HG03439 (cell line): Measurements from ENCODE around the gene MATCAP1.

Source experiments
- ATAC-seq: cut with Tn5 transposase; IDR thresholded peaks from one replicate; pipeline ENCODE4 v1.9.1; 2021; ENCODE audit warnings: mild to moderate bottlenecking, moderate library complexity; ENCODE audit not compliant: unreplicated experiment

Gene MATCAP1

DNA sequence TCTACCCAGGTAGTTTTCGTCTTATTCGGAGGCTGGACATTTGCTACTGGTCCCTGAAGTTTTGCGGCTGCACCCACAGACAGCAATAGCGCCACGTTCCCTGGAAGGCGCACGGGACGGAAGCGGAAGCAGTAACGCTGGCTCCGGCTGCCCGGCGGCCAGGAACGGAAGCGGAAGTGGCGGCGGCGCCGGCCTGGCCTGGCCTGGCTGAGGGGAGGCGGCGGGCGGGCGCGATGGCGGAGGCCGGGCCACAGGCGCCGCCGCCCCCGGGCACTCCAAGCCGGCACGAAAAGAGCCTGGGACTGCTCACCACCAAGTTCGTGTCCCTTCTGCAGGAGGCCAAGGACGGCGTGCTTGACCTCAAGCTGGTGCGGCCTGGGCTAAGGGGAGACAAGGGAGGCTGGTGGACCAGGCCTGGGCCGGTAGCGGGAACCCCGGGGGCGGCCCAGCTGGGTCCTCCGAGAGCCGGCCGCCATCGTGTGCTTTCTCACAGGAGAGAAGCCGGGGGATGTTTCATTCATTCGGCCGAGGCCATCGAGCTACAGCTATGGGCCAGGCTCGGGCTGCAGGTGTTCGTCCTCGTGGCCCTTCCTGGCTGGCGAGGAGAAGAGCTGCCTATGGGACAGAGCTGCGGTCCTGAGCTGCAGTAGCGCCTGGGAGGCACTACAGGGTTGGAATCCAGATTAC lies 8.4 kb upstream of the MATCAP1 start, which contains the start of gene E2F4:
E2F4 (plus strand) TSS at position 161 of the 687 bp plus-strand sequence; CDS start at position 234, 73 bp downstream.
- ATAC-seq = peak; percentile 82

GRCh38 chr16:67191411-67191994 lies 7.7 kb upstream of the MATCAP1 start:
- ATAC-seq = peak; percentile 5

GRCh38 chr16:67190448-67191399 lies 7.0 kb upstream of the MATCAP1 start:
- no peak for ATAC-seq

DNA sequence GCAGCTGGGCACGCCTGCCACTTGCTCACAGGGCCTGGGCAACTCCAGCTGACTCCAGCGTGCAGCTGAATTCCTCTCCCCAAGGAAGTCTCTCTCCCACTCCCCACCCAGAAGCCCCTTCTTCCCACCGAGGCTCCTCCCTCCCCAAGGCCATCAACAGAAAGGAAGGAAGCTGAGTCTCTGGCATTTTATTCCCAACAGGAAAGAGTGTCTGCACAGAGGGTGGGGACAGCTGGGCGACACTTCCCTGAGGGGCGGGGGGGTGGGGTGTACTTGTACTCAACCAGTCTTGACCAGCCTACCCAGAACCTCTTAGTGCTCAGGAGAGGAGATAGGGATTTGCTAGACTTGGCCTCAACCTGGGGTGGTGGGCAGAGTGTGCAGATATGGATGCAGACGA lies 6.3 kb upstream of the MATCAP1 start, which contains the start of gene EXOC3L1:
EXOC3L1 (minus strand) TSS at position 96 of the 400 bp plus-strand sequence. CDS start 460 bp downstream, outside the sequence.
- ATAC-seq = no peak

DNA sequence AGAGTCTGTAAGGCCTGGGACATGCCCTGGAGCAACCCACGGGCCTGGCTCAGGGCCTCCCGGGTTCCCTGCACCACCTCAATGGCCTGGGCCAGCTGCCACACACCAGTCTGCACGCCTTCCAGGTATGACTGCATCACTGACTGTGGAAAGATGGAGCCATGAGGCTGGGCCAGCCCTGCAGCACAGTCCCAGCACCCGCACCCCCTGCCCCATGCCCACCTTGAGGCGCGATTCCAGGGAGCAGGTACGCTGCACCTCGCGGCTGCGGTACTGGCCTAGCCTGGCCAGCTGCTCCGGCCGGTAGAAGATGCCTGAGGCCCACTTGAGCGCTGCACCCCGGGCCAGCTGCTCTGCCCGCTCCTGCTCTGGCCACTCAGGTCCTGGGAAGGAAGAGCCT lies 5.0 kb upstream of the MATCAP1 start:
- ATAC-seq = no peak

DNA sequence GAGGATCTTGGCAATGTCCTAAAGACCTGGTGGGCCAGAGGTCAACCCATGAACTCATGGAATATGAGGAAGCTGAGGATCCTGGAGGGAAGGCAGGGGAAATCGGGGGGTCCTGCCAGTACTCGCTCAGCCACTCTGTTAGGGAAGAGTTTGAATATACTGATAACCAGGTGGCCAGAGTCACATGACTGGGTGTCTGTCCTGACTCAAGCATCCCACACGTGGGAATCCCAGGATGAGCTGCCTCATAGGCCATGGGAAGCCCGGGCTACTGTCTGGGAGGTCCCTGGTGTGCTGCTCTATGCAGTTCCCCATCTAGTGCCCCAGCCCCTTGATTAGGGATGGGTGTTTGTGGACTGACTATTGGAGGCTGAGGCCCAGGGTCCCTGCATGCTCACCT lies 4.6 kb upstream of the MATCAP1 start:
- ATAC-seq = no peak

DNA sequence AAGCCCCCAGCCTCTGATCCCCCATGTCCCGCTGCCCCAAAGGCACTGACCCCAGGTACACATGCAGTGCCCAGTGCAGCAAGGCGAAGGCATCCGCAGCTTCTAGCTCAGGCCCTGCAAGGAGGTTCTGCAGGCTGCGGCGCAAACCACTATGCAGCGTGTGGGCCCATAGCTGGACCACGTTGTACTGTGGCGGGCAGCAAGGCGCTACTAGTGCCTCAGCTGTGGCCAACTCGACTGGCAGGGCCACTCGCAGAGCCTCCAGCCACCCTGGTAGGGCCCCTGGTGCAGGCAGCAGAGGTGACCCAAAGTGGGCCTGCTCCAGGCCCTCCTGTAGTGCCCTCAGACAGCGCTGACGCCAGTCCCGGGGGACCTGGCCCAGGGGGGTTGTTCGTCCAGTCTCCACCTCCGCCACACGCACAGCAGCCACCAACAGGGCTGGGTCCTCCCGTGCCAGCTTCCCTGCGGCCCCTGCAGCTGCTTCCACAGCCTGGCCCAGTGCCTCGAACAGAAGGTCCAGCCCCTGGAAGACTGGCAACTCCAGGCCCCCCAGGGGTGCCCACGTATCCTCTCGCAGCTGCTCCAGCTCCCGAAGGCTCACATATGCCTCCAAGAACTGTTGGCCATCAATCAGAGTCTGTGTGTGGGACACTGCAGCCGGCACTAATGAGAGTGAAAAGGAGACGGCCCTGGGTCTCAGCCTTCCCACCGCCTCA lies 3.6 kb upstream of the MATCAP1 start:
- no peak for ATAC-seq

DNA sequence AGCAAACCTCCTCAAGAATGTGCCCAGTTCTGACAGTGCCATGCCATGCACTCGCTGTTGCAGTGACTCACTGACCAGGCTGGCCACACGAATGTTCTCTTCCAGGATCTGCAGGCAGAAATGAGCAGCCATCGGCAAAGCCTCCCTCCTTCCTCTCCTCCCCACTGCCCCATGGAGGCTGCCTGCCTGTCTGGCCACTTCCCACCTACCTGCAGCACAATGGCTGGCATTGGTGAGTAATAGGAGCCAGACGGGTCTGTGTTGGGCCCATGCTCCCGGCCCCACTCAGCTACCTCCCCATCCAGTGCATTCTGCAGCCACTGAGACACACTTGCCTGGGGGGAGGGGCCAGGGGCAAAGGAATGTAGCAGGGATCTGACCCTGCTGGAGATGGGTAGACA lies 2.8 kb upstream of the MATCAP1 start:
- ATAC-seq = no peak

GRCh38 chr16:67185651-67186134 lies 1.9 kb upstream of the MATCAP1 start:
- ATAC-seq = no peak

- ATAC-seq = no peak
Measured at GRCh38 chr16:67184995-67185650, 1.4 kb upstream of the MATCAP1 start.

GRCh38 chr16:67184453-67184994 lies 761 bp upstream of the MATCAP1 start:
- peak; percentile 7 for ATAC-seq

DNA sequence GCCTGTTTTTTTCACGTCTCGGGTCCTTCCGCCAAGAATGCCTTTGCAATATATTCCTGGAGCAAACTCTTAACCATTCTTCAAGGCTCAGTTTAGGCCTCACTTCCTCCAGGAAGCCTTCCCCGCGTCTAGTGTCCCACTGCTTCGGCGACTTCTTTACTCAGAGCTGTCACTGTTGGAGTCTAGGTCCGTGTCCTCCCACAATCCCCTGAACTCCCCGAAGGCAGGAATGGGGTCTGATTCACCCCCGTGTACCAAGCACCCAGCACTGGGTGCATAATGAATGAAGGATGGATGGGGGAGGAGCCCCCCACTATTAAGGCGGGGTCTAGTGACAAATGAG lies 508 bp downstream of the MATCAP1 start:
- ATAC-seq = no peak

DNA sequence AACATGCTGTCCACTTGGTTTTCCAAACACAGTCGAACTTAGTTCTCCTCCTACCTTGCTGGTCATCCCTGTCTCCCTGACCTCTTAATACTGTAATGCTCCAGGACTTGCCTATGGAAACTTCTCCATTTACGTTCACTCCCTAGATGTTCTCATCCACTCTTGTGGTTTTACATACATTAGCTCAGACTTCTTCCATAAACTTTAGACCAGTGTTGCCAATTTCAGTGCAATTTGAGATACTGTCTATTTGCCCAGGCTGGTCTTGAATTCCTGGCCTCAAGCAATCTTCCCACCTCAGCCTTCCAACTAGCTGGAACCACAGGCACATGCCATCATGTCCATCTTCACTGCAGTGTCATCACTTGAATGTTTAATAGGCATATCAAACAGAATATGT lies 1.5 kb downstream of the MATCAP1 start:
- ATAC-seq = no peak

DNA sequence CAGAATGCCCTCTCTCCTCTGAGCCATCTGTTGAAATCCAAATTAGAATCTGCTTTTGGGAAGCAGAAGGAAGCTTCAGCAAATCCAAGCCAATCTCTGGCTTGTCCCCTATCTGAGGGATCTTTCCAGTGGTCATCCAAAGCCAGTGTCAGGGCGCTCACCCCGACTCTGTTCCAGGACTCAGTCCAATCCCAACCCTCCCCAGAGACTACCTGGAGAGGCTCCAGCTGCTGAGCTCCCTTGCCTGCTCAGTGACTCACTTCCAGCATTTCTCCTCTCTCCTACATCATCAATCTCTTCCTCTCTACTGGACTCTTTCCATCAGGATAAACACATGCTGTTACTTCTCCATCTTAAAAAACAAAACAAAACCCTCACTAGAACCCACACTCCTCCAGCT lies 2.4 kb downstream of the MATCAP1 start:
- ATAC-seq = no peak

GRCh38 chr16:67180166-67180565 lies 3.6 kb downstream of the MATCAP1 start:
- no peak for ATAC-seq

GRCh38 chr16:67179421-67180080 lies 4.2 kb downstream of the MATCAP1 start:
- ATAC-seq = no peak

GRCh38 chr16:67177743-67178699 lies 5.7 kb downstream of the MATCAP1 start:
- no peak for ATAC-seq

- ATAC-seq = no peak
Measured at GRCh38 chr16:67176662-67177061, 7.1 kb downstream of the MATCAP1 start.
